GM21390 (cell line): ENCODE measurements around the gene USP8.

Source experiments
- ATAC-seq: cut with Tn5 transposase; IDR thresholded peaks from one replicate; pipeline ENCODE4 v1.9.1; 2021; ENCODE audit not compliant: unreplicated experiment

USP8 gene

DNA sequence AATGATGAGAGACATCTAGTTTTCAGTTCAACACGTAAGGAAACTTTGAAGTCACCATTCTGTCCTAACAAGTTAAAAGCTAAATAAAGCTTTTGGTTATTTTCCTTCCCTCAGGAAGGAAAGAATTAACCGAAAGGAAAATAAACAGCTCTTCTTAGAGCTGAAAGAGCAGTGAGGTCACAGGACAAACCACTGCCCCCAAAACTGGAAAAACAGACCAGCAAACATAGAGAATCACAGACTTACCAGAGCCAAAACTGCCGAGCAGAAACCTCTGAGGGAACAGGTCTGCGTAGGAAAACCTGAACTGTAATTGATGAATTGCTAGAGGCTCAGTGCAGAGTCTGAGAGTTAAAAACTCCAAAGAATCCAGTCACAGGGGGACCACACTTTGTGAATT, 107.6 kb downstream of the USP8 start:
- ATAC-seq, result no peak

DNA sequence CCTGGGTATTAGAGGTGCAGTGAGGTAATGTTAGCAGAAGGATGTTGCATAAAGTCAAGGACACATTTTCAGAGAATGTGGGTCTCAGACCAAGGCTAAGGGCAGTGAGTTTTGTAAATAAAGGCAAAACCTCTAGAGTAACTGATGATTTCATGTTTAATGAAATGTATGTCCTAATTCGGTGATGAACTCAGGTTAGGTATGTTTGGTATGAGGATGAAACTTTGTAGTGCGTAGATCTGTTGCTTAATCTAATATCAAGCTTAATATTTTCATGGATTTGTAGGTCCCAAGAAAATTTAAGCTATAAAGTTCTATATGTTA, 118.6 kb downstream of the USP8 start:
- ATAC-seq, result no peak

DNA sequence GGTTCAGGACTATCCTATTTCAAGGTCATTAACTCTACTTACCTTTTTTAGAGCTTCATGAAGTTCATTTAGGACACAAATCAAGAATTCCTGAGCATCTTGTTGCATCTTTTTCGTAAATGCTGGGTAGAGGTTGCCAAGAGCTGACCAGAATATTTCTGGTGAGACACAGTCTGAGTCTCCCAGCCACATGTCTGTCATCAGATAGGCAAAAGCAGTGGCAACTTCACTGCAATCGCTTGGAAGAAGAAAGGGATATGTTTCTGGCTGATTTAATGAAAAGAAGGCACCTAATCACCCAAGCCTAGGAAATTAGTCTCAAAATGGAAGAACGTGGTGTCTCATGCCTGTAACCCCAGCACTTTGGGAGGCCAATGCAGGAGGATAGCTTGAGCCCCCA, 119.4 kb downstream of the USP8 start:
- no peak for ATAC-seq

DNA sequence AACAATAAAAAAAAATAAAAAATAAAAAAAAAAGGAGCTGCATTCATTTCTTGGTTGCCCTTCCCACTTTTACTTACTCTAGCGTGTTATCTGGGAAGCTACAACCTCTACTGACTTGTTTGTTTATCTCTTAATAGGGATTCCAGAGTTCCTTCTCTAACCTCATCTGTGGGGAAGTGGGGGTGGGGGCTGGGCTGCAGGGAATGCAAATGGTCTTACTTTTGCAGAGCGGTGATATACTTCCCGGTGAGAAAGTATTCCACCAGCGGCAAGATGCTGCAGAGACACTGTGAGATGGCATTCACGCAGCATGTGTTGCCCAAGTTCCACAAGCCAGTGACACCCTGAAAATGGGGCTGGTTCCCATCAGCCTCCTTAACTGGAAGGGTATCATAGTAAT, 120.2 kb downstream of the USP8 start:
- ATAC-seq, result no peak

DNA sequence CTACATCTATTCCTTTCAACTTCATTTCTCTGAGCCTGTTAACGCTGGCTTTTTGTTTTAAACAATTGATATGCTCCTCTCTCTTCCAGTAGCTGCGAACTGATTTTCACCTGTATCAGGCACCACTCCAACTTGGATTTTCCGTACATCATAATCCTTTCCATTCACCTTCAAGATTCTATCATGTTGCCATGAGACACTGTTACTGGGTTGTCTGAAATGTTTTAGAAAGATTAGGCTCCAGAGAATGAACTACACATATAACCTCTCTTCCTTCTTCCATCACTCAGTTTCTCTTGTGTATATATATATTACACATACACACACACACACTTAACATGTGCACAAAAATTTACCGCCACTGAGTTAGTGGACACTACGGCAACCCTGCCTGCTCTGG, 122.4 kb downstream of the USP8 start, which contains the start of gene USP50:
USP50 (minus strand) TSS at position 101 of the 400 bp plus-strand sequence. CDS start 141 bp downstream, outside the sequence.
- no peak for ATAC-seq

DNA sequence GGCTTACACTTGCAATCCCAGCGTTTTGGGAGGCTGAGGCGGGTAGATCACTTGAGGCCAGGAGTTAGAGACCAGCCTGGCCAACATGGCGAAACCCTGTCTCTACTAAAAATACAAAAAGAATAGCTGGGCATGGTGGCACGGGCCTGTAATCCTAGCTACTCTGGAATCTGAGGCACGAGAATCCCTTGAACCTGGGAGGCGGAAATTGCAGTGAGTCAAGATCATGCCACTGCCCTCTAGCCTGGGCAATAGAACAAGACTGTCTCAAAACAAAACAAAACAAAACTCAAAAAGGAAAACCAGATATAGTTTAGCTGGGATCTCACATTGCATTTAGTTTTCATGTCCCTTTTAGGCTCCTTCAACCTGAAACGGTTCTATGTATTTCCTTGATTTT, 125.1 kb downstream of the USP8 start:
- no peak for ATAC-seq

DNA sequence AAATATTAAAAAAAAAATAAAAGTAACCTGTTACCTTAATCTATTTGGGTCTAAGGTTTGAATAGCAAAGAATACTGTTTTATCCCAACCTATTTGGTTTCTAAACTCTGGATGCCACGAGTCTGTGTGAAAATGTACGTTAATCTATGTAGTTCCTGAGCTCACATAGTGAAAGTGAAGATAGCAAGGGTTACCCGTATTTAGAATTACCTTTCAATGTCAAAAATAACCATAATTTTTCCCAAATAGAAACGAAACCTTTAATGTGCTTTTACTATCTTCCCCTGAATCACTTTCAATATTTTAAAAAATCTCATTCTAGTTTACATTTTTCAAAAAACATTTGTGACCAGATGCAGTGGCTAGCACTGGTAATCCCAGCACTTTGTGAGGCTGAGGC, 128.0 kb downstream of the USP8 start:
- no peak for ATAC-seq

DNA sequence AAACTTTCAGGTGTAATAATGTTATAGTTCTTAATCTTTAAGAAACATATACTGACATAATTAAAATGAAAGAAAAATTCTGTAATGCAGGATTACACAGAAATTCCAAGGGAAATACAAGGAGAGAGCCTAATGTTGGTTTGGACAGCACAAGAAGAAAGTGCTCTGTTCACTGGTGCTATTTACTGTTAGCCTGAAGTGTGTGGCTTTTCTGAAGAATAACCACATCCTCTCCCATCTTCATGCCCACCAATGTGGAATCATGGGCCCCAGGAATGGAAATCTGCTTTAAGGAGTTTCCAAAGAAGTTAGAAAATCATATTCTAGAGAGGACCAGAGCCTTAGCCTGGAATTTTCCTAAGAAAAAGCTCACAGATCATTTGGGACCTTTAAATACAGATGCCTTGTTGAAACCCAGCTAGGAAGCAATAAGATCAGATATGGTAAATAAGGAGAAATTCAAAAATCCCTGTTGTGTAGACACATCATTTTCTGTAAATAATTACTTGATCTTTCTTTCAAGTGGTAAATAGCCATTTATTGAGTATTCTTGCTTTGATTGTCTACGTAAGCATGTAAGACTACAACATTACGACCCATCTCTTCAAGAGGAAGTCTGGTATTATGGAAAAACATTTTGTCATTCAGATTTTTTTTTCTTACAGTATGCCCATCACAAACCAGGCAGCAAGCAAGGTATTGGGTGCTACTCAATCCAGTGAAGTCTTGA, 132.6 kb downstream of the USP8 start:
- no peak for ATAC-seq

DNA sequence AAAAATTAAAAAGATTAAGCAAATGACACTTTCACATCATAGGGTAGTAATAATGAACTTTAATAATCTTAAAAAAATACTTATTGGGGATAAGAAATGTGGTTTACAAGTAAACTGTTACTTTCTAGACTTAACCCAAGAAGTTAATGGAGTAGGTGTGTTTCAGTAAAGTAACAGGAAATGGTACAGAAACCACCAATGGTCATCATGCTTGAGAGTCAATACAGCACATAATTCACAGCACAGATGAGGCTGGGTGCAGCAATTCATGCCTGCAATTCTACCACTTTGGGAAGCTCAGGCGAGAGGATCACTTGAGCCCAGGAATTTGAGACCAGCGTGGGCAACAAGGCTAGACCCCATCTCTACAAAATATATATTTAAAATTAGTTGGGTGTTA, 133.8 kb downstream of the USP8 start:
- no peak for ATAC-seq

DNA sequence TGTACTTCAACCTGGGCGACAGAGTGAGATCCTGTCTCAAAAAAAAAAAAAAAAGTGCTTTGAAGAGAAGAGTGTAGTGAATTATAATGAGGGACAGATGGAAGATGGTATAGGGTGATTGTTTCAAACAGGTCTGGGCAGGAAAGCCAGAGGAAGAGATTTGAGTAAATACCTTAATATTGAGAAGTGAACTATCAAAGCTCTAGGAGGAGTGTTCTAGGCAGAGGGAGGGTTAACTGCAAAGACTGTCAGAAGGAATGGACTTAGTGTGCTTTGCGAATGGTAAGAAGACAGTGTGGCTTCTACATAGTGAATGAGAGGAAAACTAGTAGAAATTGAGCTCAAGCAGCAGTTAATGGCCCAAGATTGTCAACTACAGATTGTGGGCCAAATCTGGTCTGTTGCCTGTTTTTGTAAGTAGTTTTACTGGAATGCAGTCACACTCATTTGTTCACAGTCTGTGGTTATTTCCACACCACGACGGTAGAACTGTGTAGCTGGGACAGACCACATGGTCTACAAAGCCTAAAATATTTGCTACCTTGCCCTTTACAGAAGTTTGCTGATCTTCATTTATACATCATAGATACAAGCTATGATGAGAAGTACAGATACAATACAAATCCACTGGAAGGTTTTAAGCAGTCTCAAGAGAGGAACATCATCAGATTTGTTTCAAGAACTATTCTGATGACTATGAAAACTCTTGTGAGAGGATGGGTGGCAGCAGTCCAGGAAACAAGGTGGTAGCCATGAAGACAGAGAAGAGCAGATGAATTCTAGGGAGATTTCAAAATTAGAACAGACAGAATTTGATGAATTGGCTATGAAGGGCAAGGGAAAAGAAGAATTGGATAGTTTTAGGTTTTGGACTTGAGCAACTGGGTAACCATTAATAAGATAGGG, 138.8 kb downstream of the USP8 start:
- ATAC-seq, result no peak

DNA sequence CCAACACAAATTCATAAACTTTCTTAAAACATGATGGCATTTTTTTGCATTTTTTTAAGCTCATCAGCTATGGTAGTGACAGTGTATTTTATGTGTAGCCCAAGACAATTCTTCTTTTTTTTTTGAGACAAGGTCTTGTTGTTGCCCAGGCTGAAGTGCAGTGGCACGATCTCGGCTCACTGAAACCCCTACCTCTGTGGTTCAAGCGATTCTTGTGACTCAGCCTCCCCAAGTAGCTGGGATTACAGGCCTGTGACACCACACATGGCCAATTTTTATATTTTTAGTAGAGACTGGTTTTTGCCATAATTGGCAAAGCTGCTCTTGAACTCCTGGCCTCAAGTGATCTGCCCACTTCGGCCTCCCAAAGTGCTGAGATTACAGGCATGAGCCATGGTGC, 139.6 kb downstream of the USP8 start:
- no peak for ATAC-seq
